SH-SY5Y (cell line): Measurements from ENCODE around the gene CDH4.

Source experiments
- GATA2 ChIP-seq: IDR thresholded peaks from 2 replicates; pipeline ENCODE4 v1.6.1; 2011; ENCODE audit warnings: mild to moderate bottlenecking, low read depth, low read length
- GATA3 ChIP-seq: IDR thresholded peaks from 2 replicates; pipeline ENCODE4 v1.6.1; 2011; ENCODE audit warnings: low read depth, mild to moderate bottlenecking, low read length, moderate library complexity

DNA sequence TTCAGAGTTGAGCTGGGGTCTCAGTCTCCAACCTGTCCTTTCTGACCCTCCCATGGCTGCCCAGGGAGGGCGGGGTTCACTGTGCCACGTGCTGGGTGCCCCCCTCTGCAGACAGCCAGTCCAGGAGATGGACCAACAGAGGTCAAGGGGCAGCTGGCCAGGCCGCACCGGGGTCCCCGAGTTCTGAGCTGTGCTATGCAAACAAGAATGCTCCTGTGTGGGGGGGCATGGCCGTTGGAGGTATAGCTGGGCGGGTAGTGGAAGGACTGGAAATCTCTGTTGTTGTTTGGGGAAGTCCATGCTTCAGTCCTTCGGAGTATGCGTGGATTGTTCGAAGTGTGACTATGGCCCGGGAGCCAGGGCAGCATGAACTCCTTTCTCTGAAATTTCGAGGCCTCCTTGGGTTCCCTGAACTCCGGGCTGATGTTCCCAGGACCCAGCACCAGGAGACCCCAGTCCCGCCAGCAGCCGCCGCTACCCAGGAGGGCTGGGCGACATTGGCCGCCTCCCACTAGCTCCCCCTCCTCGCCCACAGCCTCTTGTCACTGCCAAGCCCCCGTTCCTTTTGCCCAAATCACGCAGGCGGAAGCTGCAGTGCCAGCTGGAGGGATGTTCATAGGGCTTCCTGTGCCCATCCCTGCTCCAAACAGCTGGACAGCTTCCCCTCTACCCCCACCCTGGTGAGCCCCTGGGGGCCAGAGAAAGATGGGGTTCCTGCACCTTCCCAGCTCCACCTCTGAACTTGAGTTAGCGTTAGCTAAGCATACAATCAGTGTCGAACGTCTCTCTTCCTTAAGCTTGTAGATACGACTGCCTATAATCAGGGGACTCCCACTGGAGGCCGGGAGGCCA lies 687.0 kb downstream of the CDH4 start:
- no peak for TF ChIP-seq GATA3
- no peak for TF ChIP-seq GATA2
